ENCODE measurements around the gene GNAS.

- TF ChIP-seq CTCF (IDR thresholded peaks at IDR 0.05) (no peak), POLR2A (IDR thresholded peaks at IDR 0.05) (no peak)
These were observed 10.2 kb upstream of the GNAS start for GRCh38 chr20:58842276-58842675.
